GM12873 (cell line): Measurements from ENCODE around the gene PRMT9.

Experiments used
- TF ChIP-seq, protein P1 (sequence below): IDR thresholded peaks from 2 replicates; pipeline ENCODE4 v1.5.1; 2012; ENCODE audit warnings: low read depth, mild to moderate bottlenecking, moderate library complexity, low read length, control low read depth; ENCODE audit not compliant: insufficient read depth; ENCODE audit errors: missing control alignments

Gene PRMT9

DNA sequence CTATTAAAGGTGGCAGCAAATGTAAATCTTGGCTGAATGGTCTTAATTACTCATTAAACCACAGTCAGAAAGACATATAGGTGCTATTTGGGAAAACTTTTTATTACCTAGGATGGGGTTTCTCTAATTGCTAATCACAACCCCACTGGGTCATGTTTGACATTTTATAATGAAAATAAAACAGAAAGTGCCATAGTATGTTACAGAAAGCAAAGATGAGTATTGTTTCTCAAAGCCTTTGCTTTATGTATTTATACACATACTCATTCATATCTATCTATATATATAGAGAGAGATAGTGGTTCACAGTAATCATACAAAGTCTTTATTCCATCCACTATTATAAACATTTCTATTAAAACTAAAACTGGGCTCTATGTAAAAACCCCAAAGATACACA lies 48.6 kb downstream of the PRMT9 start:
- TF ChIP-seq, protein P1, sequence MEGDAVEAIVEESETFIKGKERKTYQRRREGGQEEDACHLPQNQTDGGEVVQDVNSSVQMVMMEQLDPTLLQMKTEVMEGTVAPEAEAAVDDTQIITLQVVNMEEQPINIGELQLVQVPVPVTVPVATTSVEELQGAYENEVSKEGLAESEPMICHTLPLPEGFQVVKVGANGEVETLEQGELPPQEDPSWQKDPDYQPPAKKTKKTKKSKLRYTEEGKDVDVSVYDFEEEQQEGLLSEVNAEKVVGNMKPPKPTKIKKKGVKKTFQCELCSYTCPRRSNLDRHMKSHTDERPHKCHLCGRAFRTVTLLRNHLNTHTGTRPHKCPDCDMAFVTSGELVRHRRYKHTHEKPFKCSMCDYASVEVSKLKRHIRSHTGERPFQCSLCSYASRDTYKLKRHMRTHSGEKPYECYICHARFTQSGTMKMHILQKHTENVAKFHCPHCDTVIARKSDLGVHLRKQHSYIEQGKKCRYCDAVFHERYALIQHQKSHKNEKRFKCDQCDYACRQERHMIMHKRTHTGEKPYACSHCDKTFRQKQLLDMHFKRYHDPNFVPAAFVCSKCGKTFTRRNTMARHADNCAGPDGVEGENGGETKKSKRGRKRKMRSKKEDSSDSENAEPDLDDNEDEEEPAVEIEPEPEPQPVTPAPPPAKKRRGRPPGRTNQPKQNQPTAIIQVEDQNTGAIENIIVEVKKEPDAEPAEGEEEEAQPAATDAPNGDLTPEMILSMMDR, result no peak

DNA sequence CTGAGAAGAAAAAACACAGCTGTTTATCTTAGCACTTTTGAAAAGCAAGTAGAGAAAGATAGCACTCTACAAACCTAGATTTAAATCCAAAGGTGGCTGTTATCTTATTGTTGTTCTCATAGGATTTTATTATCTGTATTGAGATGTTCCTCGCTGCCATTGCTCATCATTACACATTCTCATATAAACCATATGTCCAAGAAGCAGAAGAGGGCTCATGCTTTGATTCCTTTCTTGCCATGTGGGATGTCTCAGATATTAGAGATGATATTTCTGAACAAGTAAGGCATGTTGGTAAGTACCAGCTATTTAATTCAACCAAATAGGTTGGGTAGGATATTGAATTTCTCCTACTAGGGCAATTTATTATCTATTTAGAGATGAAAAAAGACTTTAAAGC lies 50.3 kb downstream of the PRMT9 start:
- TF ChIP-seq, protein P1, result no peak

DNA sequence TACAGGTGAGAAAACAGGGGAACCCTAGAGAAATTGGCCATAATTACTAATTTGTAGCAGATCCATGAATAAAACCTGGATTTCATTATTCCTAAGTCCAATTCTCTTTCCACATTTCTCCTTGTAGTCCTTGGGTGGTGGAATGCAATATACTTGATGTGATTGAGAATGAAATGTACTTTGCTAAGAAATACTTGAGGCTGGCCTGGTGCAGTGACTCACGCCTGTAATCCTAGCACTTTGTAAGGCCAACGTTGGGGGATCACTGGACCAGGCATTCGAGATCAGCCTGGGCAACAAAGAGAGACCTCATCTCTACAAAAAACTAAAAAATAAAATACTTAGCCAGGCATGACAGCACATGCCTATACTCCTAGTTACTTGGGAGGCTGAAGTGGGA lies 50.9 kb downstream of the PRMT9 start:
- TF ChIP-seq, protein P1, result no peak

DNA sequence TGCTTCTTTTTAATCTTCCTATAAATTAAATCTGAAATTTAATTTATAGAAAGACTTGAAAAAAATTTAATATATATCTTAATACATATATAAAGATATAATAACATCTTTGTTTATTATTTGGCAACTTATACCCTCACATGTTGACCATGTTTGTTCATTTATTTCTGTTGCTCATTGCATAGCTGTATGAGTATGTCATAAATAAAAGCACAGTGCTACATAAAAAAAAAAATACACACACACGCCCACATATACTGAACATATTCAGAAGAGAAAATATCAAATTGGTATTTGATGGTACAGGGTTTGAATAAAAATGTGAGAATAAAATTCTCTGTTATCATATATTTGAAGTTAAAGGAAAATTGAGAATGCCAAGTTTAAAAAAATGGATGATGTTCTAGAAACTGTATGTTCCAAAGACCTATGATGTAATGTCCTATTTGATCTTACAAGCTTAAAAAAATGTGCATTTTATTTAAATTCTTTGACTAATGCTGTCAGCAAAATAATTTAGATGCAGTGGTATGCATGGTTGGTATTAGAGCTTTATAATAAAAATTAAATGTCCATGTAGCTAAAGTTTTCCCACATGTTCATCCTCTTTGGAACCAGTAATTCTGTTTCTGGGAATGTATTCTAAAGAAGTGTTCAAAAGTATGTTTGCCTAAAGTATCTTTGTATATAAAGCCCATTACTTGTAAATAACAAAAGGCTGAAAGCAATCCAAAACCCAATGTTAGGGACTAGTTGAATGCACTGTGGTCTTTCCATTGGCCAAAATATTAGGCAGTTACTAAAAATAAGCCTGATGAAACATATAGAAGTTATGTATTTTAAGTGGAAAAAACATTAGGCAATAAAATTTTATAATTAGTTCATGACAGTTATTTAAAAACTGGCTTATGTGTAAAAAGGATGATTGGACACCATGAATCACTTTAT lies 53.9 kb downstream of the PRMT9 start:
- TF ChIP-seq, protein P1, result no peak

DNA sequence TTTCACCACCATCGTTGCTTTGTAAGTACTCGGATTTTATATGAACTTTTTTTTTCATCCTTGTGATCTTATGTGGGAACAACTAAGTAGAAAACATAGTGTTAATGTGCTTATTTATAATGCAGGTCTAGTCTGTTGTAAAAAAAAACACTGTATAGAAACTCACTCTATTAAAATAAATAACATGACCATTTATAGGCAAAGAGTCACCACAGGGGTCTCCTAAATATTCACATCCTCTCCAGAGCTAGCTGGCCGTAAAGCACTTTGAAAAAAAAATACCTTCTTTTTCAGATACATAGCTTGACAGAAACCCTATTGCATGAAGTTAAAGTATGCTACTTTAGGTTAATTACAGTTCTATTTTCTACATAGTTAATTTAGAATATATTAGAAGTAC lies 55.5 kb downstream of the PRMT9 start:
- TF ChIP-seq, protein P1, result no peak

DNA sequence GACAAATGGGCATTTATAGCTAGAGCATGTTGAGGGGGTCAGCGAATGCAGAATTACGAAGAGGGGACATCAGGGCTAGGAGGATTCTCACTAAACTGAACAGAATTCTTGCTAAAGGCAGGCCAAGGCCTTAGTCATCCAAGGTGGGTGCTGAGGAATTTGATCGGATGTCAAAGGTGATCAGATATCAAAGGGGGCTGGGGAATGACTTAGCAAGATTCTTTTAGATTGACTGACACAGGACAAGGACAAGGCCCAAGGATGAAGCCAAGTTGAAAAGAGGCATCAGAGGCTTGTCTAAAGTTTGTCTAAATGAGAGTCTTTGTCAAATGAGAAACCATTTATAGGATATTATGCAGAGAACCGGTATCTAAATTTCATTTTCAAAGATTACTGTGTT lies 57.1 kb downstream of the PRMT9 start:
- TF ChIP-seq, protein P1, result no peak

DNA sequence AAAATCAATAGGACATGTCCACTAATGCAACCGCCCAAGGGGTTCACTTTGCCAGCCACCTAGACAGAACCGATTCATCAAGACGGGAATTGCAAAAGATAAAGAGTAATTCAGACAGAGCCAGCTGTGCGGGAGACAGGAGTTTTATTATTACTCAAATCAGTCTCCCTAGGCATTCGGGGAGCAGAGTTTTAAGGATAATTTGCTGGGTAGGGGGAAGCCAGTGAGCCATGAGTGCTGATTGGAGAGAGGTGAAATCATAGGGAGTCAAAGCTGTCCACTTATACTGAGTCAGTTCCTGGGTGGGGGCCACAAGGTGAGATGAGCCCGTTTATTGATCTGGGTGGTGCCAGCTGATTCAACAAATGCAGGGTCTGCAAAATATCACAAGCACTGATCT lies 58.2 kb downstream of the PRMT9 start:
- TF ChIP-seq, protein P1, result no peak
